Psoas muscle (tissue), 8 donors: ENCODE results near the gene MYO5B. TPM values are rescaled to one million over a fixed set of nuclear protein-coding genes. Genes with fewer than 3 reads are reported as not detected.

Experiments used
- ATAC-seq, 4 donors: fragments of 200-7000 bp; cut with Tn5 transposase; one replicate each; pipeline ENCODE4 v1.9.1; 2020; ENCODE audit warnings: moderate library complexity in 3 of 4, mild to moderate bottlenecking in 2 of 4
- DNase-seq, 2 donors: peaks; one replicate each; pipeline ENCODE4 v3.0.0-alpha.2; 2020
- H3K27ac ChIP-seq: fragments of 200-600 bp; one replicate; pipeline ENCODE4 v1.8.0; 2022
- H3K27me3 ChIP-seq, 3 donors: fragments of 200-600 bp in 1 of 3; one replicate each; pipeline versions ENCODE4 v1.6.1 to v1.8.0; 2013 to 2022; ENCODE audit warnings: low read length in 2 of 3, mild to moderate bottlenecking in 2 of 3, moderate library complexity in 1 of 3; ENCODE audit not compliant: insufficient read depth in 3 of 3
- H3K36me3 ChIP-seq, 2 donors: fragments of 200-600 bp in 1 of 2; one replicate each; pipeline versions ENCODE4 v1.6.1 to v1.8.0; 2013 to 2022; ENCODE audit warnings: low read depth in 1 of 2, mild to moderate bottlenecking in 1 of 2, moderate library complexity in 1 of 2; ENCODE audit not compliant: insufficient read depth in 1 of 2
- H3K4me1 ChIP-seq: fragments of 200-600 bp; one replicate; pipeline ENCODE4 v1.8.0; 2022
- H3K4me3 ChIP-seq: fragments of 200-600 bp; one replicate; pipeline ENCODE4 v1.8.0; 2022; ENCODE audit warnings: mild to moderate bottlenecking
- H3K9me3 ChIP-seq: fragments of 200-600 bp; one replicate; pipeline ENCODE4 v1.8.0; 2022
- WGBS, 3 donors: extraction: QIAGEN DNeasy Blood & Tissue Kit; methylation state at CpG; one replicate each; pipeline versions ENCODE4 v1.1.6 to v1.1.7; 2013; 5-methylcytosine and 5-hydroxymethylcytosine counted together
- intact Hi-C, 2 donors: fragments of 100-400 bp; cut with DNase I; formaldehyde crosslinking; loops; one replicate each; pipeline versions ENCODE4 v1.11.0 to v1.14.2; 2022
- polyA plus RNA-seq, 3 donors: library from polyadenylated mRNA; stranded (reverse); fragments of 200-250 nt; gene quantifications; one replicate each; pipeline ENCODE4 v1.2.3, GENCODE V29; 2013
- total RNA-seq, 4 donors: library from RNA; stranded (reverse); fragmentation: NEBNext Ultra II Directional in 2 of 4; extraction: Animal tissue kit (Norgen Biotek cat#: 25700) in 2 of 4; gene quantifications; one replicate each; pipeline versions ENCODE4 v1.2.1 to v1.2.4, GENCODE V29; 2021 to 2023
- TF ChIP-seq, protein P1 (sequence below): fragments of 200-600 bp; IDR thresholded peaks from one replicate; pipeline ENCODE4 v1.8.0; 2022; ENCODE audit warnings: antibody characterized with exemption
- donor health status: healthy with polysubstance abuse.
- donor health status: DM: no; HTN: no; CAD: no; lungs with moderate emphysema.
- donor health status: Bipolar disorder and iron deficiency.
- donor health status: healthy.
- donor health status: DM: yes; HTN: yes; CAD: no.
- donor health status: DM: no; HTN: no; CAD: no.
- donor health status: DM: no; HTN: no; CAD: no.
- donor health status: DM: yes; HTN: yes; CAD: no.

Gene MYO5B
- total and polyA plus RNA-seq, 7 donors: 0.10 to 1.2 (median 0.44) TPM

DNA sequence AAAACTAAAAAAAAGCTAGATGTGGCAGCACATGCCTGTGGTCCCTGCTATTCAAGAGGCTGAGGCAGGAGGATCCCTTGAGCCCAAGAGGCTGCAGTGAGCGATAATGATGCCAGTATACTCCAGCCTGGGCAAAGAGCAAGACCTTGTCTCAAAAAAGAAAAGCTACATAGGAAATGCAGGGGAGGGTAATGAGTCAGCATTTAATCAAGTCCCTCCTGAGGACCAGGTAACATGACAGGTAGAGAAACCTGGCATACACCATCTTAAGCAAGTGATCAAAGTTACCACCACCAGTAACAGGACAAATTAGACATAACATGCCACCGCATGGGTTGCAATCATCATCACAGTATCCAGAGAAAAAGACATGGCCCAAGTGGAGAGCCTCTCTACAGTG is 25.8 kb downstream of the MYO5B start:
- no peaks in the 10 kb centered on the region for H3K4me1 ChIP-seq
- ATAC-seq (no peak), DNase-seq (no peak)
- no peaks in the 10 kb centered on the region for H3K9me3 ChIP-seq
- intact Hi-C loops: no loop called here
- H3K27ac ChIP-seq: no peak overlapping the region
- H3K27me3 ChIP-seq: peaks cover 0 to 4% (median 3%) of the 10 kb centered on the region in 3 donors
- H3K36me3 ChIP-seq: no peaks in the 10 kb centered on the region
- 95 to 100% methylated on average over 2 of the region's 2 CpGs; no CpG with 5 or more reads in 1 of the 3 donors for WGBS, 3 donors
- TF ChIP-seq, protein P1, sequence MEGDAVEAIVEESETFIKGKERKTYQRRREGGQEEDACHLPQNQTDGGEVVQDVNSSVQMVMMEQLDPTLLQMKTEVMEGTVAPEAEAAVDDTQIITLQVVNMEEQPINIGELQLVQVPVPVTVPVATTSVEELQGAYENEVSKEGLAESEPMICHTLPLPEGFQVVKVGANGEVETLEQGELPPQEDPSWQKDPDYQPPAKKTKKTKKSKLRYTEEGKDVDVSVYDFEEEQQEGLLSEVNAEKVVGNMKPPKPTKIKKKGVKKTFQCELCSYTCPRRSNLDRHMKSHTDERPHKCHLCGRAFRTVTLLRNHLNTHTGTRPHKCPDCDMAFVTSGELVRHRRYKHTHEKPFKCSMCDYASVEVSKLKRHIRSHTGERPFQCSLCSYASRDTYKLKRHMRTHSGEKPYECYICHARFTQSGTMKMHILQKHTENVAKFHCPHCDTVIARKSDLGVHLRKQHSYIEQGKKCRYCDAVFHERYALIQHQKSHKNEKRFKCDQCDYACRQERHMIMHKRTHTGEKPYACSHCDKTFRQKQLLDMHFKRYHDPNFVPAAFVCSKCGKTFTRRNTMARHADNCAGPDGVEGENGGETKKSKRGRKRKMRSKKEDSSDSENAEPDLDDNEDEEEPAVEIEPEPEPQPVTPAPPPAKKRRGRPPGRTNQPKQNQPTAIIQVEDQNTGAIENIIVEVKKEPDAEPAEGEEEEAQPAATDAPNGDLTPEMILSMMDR: no peak
- H3K4me3 ChIP-seq: no peak overlapping the region

DNA sequence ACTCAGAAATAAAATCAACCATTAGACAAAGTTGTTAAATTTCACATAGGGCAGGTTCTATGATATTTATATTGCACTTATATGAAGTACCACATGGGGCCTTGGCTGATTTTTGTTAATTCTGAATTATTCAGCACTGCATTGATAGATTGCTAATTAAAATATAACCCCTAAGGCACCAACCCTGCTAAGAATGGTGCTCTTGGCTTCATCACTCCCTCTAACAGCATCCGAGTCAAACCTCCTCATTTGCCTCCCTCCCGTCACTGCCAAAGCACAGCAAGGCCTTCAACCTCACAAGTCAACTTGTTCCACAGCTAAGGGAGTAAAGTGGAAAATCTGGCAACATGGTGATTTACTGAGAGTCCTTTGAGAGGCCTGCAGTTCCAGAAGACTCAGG is 27.0 kb downstream of the MYO5B start:
- DNase-seq: no peak
- 81 to 84% (median 83%) methylated on average over 2 of the region's 2 CpGs for WGBS, 3 donors
- peaks cover 0 to 4% (median 3%) of the 10 kb centered on the region in 3 donors for H3K27me3 ChIP-seq
- no peaks in the 10 kb centered on the region for H3K9me3 ChIP-seq
- H3K4me3 ChIP-seq: no peak overlapping the region
- no peaks in the 10 kb centered on the region for H3K4me1 ChIP-seq
- intact Hi-C loops: no loop called here
- H3K27ac ChIP-seq: no peak overlapping the region
- TF ChIP-seq, protein P1: no peak
- ATAC-seq: no peak
- H3K36me3 ChIP-seq: no peaks in the 10 kb centered on the region

DNA sequence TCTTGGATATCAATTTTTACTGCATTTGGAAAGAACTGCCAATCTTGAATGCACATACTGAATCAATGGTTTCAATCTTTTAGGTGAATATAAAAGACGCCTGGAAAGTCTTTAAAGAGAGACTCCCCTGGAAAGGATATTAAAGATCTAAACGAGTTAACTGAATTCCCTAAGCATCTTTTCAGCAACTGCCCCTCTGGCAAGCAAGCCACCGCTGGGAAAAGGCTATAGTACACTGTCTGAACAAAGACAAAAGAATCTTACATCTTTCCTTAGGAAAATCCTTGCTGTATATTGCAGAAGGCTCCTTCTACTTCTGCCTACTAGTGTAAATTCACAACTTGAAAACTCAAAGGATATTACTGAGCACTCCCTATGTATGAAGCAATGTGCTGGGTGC is 28.0 kb downstream of the MYO5B start:
- WGBS, 3 donors: 67 to 73% (median 70%) methylated on average over 3 of the region's 3 CpGs
- TF ChIP-seq, protein P1: no peak
- DNase-seq (no peak), ATAC-seq (no peak)
- peaks cover 0 to 12% (median 5%) of the 10 kb centered on the region in 3 donors for H3K27me3 ChIP-seq
- H3K4me3 ChIP-seq: no peak overlapping the region
- intact Hi-C loops: no loop called here
- no peaks in the 10 kb centered on the region for H3K36me3 ChIP-seq
- no peak overlapping the region for H3K27ac ChIP-seq
- no peaks in the 10 kb centered on the region for H3K4me1 ChIP-seq
- H3K9me3 ChIP-seq: no peaks in the 10 kb centered on the region

DNA sequence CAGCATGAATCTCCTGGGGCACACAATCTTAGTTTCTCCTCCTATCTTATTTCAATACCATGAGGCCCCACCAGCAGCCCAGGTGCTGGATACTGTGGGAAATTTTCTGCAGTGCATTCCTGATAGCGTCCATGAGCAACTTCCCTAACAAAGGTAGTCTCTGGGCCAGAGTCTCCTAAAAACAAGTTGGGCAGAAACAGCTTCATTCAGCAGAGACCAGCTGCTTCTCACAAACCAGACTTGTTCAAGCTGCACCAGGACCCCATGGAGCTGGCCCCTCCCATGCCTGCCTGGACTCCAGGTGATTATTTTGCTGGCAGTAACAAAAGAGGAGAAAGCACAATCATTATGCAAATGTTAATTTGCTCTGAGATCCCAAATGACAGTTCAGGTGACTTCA is 31.4 kb downstream of the MYO5B start:
- no peak for DNase-seq
- TF ChIP-seq, protein P1: no peak
- Histone ChIP-seq H3K27ac (no peak overlapping the region), H3K4me1 (no peaks in the 10 kb centered on the region), H3K27me3 (peaks cover 0 to 29% (median 5%) of the 10 kb centered on the region in 3 donors), H3K9me3 (no peaks in the 10 kb centered on the region), H3K36me3 (no peaks in the 10 kb centered on the region), H3K4me3 (no peak overlapping the region)
- no peak for ATAC-seq
- intact Hi-C loops: no loop called here
- 36 to 62% (median 42%) methylated on average over 1 of the region's 1 CpG for WGBS, 3 donors
